Activated T-helper 1 cell treated with Interleukin-2 at 50 U/mL for 16 hours (primary cell): ENCODE measurements around the gene RBMXL2.

Experiments
- DNase-seq: peaks from one replicate; pipeline ENCODE4 v3.0.0-alpha.2; 2020; ENCODE audit warnings: low read depth

The RBMXL2 gene

GRCh38 chr11:7088921-7089320 is at the start of gene RBMXL2:
RBMXL2 (plus strand) TSS chr11:7088998; CDS start chr11:7089121, 123 bp downstream.
- no peak for DNase-seq

DNA sequence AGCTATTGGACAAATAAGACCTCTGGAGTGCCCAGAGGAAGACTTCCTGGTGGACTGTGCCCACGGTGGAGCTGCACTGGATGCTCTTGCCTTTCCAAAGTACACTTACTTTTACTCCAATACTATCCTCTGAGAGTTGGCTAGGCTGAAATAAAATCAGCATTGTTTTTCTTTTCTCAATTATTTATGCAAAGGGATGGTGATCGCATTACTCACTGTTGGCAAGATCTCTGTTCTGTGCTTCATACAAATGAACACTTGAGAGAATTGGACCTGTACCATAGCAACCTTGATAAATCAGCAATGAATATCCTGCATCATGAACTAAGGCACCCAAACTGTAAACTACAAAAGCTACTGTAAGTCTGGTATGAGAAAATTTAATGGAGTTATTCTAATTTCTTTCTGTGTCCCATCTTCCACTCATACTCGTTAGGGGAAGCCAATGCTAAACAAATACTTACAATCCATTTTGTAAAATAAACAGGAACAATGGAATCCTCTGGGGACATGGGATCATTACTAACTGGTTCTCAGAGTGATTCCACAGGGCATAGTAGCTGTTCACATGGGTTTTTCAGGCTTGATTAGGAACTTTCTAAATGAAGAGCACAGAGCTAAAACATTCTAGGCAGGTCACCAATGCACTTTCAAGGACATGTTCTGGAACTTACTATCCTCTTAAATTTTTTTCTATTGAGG is 42.2 kb upstream of the RBMXL2 start:
- no peak for DNase-seq

- no peak for DNase-seq
Observed at GRCh38 chr11:7050191-7050590, 38.6 kb upstream of the RBMXL2 start.

DNA sequence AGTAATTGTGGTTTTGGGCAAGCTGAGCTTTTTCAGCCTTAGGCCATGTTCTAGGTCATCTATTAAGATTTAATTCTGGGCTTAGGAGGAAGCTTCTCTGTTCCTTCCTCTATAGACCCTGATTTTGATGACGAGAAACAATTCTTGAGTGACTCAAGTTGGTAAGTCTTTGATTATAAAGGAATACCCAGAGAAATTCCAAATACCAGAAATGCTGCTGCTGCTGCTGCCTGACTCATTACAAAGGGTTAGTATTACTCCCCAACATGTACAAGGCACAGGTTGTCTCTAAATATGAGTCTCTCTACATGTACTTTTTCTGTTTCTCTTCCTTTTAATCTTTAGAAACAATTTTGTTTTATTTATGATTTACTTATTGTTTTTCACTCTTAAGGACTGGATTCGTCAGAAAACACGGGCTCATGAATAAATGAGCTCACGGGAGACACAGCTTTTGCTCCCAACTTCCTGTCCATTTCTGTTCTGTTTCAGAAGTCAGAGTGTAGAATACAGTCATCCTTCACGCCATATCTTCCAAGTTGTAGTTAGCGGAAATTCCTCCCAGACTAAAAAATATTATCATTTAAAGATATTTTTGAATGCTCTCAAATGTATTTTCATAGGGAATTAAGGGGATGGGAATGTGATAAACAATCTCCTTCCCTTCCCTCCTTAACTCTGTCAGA is 31.8 kb upstream of the RBMXL2 start:
- DNase-seq = no peak

DNA sequence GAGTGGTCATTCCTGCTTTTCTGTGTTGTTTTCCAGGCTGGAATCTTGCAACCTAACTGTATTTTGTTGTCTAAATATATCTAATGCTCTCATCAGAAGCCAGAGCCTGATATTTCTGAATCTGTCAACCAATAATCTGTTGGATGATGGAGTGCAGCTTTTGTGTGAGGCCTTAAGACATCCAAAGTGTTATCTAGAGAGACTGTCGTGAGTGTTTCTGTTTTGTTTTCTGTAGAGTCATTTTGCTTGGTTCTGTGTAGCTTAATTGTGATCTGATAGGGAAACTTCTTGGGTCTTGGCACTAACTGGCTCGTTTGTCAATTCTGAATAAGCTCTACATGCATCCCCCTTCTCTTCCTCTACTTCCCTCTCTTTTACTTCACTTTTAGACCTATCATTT is 31.2 kb upstream of the RBMXL2 start:
- DNase-seq = no peak

DNA sequence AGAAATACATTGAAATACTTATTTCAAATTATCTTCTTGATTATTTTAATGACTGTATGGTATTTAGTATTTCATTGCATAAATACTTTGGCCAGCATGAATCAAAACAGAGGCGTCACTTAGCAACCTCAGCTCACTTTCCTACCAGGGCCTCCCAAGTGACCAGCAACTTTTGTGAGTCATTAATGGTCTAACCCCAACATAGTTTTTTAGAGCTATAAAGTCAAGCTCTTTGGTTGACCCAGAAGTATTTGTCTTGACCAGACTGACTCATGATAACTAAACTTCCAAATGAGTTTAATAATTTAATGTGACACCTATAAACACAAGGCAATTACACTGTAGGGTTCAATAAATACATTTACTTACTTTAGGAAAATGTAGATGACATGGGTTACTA is 27.9 kb upstream of the RBMXL2 start:
- no peak for DNase-seq

GRCh38 chr11:7062534-7062933 is 26.3 kb upstream of the RBMXL2 start:
- no peak for DNase-seq

DNA sequence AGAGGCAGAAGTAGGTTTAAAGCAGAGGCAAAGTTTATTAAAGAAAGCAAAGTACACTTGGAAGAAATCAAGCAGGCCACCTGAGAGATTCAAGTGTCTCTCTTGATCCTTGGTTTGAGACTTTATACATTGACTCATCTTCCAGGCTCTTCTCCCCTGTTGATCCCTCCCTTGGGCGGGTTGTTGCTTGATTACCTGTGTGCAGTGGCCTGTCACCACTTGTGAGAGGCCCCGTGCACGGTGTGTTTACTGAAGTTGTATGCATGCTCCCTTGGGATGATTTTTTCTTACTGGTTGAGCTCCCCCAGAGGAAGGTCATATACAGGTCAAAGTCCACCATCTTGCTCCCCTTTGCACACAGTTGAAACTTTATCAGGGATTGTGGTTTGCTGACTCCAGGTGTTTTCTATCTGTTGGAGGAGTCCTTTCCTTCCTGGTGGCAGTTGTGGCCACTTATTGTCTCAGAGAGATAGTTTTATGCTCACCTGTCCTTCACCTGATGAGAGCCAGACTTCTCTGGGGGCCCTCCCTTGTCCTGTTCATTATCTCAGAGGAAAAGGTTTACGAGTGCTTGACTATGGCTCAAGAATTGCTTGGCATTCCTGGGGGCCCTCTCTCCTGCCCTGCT is 16.3 kb upstream of the RBMXL2 start:
- DNase-seq = no peak

DNA sequence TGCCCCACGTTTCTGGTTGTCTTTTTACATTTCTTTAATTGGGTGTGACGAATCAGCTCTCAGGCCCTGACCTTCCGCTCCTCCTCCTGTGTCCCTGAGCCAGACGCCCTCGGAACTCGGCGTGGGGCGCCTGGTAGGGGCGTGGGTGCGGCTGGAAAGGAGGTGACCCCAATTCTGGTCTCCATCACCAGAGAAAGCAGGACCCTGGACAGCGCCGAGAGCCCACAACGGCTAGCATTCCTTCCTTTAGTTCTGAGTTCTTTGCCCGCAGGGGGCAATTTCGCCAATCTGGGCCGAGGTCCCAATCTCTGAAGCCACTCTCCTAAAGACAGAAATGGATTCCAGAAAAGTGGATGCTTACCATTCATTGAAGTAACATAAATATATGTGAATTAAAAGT is 11.7 kb upstream of the RBMXL2 start:
- DNase-seq = no peak

DNA sequence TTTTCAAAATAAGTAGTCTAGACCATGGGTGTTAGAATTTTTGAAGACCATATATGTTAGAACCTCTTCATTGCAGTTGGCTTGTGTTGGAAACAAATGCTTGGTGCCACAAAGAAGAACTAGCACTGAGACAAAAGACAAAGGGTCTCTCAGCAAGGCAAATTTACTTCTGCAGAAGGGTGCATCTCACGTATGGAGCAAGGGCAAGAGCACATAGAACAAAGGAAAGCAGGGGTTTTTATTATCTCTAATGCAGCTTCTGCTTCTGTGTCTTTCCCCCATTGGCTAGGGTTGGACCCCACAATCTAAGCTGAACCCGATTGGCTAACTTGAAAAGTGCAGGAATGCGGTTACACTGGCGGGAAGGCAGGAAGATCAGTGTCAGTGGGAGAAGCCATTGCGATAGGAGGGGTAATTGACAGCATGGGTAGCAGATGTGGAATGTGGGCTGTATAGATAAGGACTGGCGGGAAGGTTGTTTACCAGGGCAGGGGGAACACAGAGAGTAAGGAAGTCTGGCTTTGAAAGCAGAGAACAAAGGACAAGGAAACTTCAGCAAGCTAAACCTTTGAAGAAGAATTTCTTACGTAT is 9.2 kb upstream of the RBMXL2 start:
- DNase-seq = no peak

GRCh38 chr11:7080900-7081299 is 7.9 kb upstream of the RBMXL2 start:
- DNase-seq = no peak

- no peak for DNase-seq
Observed at GRCh38 chr11:7081441-7081840, 7.4 kb upstream of the RBMXL2 start.

GRCh38 chr11:7089328-7090251 is 792 bp downstream of the RBMXL2 start:
- no peak for DNase-seq

DNA sequence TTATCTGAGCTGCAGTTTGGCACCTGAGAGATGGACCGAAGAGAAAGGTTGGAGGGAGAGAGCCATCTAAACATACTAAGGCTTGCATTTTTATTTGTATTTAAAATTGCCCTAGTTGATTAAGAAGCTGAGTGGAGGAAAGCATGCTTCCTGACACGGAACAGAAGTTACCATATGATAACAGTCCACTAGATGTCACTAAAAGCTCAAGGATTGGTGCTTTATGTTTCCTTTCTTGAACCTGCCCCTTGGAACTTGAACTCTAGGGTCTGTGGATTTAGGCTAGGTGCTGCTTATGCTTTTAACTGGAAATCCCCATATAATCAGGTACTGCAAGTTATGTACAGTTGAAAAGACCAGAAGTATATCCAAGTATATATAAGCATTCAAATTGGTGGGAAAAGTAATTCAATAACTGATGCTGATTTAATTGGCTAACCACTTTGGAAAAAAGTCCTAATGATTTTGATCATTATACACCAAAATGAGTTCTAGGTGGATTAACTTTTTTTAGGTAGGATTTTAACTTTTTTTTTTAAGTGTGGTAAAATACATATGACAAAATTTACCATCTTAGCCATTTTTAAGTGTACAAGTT is 9.5 kb downstream of the RBMXL2 start:
- DNase-seq = no peak

GRCh38 chr11:7115780-7116179 is 27.0 kb downstream of the RBMXL2 start:
- DNase-seq = no peak

DNA sequence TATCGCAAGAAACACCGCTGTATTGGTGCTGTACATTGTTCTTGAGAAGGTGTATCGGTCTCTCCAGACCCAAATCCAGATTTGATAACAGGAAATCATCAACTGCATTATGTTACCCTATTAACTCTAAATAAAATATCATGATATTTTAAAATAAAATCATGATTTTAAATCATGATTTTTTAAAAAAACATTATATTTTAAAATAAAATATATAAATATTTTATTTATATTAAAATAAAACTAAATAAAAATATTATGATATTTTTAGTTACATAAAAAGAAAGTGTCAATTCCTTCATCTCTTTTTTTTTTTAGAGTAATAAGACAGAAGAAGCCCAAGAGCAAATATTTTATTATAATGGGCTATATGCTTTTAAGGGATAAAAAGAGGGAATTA is 27.6 kb downstream of the RBMXL2 start:
- DNase-seq = no peak

DNA sequence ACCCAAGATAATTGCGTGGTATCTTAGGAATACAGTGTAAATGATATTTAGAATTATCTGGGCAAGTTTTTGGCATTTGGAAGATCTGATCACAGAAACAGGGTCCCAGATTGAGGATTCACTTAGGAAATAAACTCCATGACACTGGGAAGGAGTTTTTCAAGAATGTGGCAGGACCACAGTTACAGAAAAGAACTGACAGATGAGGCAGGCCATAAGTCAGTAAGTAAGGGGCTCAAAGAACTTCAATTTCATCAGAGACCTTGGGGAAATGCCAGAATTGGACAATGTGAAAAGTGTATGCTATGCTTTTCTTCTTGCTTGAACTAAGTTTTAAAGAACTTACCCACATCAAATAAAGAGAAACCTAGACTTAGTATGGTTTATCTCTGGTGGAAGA is 49.3 kb downstream of the RBMXL2 start:
- no peak for DNase-seq
